Measurements from ENCODE around the gene IGSF8.

IGSF8 gene

DNA sequence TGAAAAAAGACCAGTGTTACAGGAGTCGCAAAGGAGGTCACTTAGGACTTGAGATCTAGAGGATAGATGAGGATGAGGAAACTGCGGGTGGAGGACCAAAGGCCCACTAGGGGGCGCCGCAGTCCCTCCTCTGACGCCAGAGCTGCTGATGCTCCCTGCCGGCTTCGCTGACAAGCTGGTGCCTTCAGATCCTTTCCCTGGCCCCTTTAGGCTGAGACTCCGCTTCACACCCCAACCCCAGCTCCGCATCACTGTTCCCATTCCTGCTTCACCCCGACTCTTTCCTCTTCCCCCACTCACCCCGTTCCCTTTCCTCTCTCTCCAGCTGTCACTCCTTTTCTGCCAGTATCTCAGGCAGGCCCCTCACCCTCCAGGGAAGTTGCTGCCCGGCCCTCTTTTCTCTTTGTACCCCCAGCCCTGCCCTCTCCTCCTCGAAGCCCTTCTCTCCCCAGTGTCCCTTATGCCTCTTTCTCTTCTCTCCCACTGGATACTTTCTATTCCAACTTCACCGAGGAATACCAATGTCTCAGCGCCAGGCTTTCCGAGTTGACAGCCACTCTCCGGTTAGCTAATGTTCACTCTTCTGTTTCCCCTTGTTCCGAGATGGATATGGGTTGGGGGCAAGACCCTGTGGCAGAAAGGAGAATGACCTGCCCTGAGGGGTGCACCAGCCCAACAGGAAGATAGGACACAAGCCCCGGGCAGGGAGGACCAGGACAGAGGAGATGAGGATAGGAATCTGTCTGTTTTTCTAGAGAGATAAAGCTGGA lies 12.5 kb downstream of the IGSF8 start:
- DNase-seq (ENCODE audit: low read depth) = no peak

DNA sequence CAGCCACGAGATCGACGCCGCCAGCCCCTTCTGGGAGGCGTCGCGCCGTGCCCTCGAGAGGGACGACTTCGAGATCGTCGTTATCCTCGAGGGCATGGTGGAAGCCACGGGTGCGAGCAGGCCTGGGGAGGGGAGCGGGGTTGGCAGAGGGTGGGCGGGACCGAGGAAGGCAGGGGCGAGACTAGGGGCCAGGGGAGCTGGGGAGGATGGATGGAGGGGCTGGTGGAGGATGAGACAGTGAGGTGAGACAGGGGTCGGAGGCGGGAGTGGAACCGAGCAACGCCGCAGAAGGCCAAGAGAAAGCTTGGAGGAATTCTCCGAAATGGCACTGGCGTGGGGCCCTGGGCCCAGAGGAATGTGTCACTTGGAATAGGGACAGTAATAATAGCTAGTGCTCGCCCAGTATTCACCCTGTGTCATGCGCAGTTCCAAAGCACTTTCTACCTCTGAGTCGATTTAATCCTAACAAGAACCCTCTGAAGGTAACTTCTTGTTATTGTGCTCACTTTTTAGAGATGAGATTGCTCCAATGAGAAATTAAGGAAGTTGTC lies 13.6 kb downstream of the IGSF8 start:
- DNase-seq (ENCODE audit: low read depth) = no peak

DNA sequence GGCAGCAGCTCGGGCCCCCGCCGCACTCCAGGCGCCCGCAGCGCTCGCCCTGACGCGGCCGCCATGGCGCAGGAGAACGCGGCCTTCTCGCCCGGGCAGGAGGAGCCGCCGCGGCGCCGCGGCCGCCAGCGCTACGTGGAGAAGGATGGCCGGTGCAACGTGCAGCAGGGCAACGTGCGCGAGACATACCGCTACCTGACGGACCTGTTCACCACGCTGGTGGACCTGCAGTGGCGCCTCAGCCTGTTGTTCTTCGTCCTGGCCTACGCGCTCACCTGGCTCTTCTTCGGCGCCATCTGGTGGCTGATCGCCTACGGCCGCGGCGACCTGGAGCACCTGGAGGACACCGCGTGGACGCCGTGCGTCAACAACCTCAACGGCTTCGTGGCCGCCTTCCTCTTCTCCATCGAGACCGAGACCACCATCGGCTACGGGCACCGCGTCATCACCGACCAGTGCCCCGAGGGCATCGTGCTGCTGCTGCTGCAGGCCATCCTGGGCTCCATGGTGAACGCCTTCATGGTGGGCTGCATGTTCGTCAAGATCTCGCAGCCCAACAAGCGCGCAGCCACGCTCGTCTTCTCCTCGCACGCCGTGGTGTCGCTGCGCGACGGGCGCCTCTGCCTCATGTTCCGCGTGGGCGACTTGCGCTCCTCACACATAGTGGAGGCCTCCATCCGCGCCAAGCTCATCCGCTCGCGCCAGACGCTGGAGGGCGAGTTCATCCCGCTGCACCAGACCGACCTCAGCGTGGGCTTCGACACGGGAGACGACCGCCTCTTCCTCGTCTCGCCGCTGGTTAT lies 14.2 kb downstream of the IGSF8 start:
- DNase-seq (ENCODE audit: low read depth) = no peak

DNA sequence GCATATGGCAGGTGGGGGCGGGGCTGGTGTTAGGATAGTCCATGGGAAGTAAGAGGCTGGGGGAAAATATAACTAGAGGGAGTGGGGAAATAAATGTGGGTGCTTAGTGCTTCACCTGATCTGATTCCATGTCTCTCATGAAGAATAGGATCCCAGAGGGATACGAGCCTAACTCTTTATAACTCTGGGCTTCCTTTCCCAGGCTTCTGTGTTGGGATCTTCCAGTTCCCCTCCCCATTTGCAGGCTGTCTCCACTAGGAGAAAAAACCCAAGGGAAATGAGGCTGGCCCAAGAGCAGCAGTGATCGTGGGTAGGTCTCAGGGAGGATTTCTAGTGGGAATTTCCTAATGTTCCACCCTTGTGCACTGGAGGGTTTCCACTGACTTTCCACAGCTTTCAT lies 15.5 kb downstream of the IGSF8 start:
- no peak for DNase-seq (ENCODE audit: low read depth)

DNA sequence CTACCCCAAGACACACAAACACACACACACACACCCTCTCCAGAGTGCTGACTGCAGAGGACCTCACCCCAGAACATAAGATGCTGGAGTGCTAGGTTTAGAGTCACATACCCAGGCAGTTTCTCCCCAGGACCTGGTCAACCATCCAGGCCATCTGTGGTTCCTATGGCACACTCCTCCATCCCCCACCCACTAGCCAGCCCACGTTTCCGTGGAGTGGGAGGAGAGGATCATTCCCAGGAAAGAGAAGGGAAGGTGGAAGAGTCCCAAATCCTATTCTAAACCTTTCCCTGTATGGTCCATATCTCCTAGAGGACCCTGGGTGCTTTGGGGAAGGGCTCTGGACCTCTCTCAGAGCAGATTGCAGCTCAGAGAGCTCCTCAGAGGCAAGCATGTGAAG lies 15.9 kb downstream of the IGSF8 start:
- DNase-seq (ENCODE audit: low read depth) = no peak

DNA sequence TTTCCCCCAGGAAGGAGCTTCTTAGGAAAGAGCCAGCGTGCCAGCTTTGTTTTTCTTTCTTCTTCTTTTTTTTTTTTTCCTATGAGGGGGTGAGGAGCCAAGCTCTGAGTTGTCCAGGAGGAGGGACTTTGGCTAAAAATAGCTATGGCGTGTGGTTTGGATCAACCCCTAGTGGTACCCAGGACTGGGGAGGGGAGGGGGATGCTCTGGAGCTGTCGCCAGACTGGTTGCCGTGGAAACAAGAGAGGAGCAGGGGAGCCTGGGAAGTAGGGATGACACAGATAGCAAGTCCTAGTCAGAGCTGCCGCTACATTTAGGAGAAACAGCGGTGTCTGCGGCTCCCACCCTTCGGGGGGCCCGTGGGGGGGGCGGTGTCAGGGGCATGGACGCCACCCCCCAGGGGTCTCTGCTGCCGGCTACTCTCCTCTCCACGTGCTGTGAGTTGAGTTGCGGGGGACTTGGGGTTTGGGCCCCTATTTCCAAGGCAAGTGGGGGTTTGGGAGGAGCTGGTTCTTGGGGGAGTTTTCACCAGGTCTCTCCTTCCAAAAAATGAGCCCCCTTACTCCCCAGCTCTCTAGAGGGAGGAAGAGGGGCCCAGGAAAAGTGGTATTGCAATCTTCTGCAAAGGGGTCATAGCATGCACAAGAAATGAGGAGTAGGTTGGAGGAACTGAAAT lies 17.0 kb downstream of the IGSF8 start, which contains the start of gene KCNJ9:
KCNJ9 (plus strand) TSS at position 278 of the 676 bp plus-strand sequence. CDS start 2,493 bp downstream, outside the sequence.
- DNase-seq (ENCODE audit: low read depth) = no peak

DNA sequence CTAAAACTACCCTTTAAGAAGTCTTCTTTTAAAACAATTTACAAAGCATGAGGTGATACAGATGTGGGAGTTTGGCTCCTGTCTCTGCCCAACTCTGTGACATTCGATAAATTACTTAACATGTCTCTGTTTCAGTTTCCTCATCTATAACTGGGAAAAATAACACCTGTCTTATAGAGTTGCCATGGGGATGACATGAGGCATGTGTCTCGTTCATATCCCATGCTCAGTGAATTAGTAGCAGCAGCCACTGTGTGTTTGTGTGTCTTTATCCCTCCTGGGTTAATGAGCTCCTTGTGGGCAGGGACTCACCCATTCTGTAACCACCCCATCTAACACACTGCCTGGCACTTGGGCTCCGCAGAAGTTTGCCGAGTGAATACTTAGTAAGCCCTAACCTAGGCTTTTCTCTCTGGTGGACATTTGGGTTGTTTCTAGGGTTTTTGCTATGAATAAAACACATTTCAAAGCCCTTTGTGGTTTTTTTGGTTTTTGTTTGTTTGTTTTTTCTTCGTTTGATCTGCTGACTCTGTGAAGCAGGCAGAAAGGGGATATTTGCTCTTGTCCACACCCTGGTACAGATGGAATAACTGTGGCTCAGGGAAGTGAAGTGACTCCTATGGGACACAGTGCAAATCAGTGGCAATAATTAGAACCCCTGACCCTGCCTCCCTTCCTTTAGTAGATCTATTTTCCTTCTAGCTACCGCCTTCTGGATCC lies 17.9 kb downstream of the IGSF8 start:
- no peak for DNase-seq (ENCODE audit: low read depth)

DNA sequence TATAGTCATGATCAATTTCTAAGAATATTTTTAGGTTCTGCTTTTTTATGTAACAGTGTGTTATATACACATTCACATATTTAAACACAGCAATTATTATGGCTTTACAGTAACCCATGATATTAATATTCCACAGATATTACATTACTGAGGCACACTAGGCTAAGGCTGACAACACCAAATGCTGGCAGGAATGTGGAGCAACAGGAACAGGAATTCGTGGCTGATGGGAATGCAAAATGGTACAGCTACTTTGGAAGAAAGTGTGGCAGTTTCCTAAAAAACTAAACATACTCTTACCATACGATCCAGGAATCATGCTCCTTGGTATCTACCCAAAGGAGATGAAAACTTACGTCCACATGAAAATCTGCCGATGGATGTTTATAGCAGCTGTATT lies 19.0 kb downstream of the IGSF8 start:
- DNase-seq (ENCODE audit: low read depth) = no peak

DNA sequence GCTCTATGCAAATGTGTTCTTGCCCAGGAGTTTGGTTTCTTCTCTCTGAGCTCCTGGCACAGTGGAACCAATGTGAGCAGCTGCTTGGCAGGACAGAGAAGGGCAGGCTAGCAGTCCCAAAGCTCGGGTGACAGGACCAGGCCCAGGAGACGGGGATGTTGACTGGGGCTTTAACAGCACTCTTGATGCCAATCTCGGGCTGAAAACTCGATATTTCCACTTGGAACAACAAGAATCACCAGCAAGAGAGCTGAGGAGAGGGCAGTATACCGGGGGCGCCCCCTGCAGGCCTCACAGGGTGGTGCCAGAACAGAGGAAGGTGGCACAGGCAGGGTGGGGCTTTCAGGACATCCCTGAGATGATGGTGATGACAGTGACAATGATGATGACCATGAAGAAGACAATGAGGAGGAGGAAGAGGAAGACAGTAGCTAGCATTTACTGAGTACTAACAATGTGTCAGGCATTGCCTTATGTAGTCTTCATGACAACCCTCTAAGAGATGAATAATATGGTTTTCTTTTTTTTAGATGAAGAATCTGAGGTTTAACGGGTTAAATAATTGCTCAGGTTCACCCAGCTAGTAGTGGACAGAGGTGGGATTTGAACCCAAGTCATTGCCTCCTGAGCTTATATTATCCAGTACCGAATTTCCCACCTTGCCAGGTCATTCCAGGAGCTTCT lies 19.8 kb downstream of the IGSF8 start:
- no peak for DNase-seq (ENCODE audit: low read depth)

DNA sequence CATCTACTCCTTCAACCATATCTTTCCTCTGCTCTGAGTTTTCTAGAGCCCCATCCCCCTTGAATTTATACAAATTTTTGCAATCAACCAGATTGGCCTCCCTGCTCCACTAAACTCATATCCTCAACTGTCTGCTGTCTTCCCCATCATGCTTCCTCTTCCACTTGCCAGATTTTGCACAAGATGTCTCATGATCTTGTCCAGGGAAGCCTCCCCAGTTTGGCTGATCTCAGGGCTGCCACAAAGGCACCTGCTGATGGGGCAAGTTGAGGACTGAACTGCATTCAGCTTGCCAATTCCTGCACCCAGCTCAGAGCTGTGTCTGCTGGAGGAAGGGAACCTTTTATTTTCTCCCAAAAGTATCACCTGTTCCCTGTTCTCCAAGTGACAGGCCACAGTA lies 20.9 kb downstream of the IGSF8 start:
- DNase-seq (ENCODE audit: low read depth) = no peak

DNA sequence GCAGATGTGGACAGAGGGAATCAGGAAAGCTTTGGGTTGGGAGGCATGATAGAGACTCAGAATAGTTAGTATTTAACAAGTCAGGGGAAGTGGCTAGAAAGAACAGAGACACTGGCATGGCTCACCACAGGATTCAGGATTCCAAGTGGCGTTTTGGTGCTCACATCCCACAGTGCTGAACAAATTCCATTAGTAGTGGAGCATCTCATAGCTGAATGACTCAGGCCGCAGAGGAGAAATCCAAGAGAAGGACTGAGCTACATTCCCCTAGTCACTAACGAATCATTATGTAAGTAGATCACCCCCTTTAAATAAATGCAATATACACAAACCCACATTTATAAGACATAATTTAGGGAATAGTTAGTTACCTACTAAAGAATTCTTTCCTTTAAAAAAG lies 22.1 kb downstream of the IGSF8 start:
- DNase-seq (ENCODE audit: low read depth) = no peak

DNA sequence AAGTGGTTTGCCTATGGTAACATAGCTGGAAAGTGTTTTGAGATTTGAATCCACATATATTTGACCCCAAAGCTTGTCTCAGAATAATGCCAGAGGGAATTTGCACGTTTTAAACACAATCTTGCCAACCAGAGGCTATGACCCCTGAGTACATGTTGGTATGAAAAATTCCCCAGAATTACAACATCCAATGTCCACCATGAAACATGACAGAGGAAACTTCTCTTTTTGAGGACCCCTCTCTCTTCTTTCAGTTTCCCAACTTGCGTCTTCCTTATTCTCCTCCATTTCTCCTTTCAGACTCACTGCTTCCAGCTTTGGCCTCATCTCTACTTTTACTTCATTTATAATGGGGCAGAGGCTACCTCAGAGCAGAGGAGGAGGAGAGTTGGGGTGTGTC lies 22.6 kb downstream of the IGSF8 start:
- no peak for DNase-seq (ENCODE audit: low read depth)

DNA sequence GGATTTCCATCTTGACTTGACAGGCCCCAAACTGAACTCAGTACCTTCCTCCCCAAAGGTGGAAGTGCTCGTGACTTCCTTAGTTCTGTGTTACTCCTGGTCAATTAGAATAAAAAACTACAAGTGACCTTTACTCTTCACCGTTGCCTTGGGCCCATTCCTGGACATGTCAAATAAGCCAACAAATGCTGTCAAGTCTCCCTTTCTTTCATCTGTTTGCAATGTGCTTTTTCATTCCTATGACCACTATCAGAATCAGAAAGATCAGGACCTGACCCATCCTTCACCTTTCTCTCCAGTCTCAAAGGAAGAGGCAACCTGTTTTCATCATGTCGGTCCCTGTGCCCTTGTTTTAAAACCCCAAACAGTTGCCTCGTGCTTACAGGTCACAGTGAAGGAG lies 23.6 kb downstream of the IGSF8 start:
- DNase-seq (ENCODE audit: low read depth) = no peak

DNA sequence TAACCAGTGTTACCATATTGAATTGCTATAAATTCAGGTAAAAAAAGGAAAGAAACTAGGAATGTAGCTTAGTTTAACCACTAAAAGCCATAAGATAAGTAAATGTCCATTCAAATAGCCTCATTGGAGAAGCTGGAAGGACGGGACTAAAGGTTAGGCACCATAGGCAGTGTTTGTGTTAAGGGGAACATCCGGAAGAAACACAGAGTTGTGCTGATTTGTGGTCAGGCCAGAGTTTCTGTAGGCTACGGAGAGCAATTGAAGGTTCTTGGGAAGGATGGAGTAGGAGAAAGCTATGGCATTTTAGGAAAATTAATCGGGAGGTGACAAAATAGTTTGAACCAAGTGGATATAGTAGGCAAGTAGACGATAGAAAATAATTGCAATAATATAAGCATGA lies 27.1 kb downstream of the IGSF8 start:
- DNase-seq (ENCODE audit: low read depth) = no peak

DNA sequence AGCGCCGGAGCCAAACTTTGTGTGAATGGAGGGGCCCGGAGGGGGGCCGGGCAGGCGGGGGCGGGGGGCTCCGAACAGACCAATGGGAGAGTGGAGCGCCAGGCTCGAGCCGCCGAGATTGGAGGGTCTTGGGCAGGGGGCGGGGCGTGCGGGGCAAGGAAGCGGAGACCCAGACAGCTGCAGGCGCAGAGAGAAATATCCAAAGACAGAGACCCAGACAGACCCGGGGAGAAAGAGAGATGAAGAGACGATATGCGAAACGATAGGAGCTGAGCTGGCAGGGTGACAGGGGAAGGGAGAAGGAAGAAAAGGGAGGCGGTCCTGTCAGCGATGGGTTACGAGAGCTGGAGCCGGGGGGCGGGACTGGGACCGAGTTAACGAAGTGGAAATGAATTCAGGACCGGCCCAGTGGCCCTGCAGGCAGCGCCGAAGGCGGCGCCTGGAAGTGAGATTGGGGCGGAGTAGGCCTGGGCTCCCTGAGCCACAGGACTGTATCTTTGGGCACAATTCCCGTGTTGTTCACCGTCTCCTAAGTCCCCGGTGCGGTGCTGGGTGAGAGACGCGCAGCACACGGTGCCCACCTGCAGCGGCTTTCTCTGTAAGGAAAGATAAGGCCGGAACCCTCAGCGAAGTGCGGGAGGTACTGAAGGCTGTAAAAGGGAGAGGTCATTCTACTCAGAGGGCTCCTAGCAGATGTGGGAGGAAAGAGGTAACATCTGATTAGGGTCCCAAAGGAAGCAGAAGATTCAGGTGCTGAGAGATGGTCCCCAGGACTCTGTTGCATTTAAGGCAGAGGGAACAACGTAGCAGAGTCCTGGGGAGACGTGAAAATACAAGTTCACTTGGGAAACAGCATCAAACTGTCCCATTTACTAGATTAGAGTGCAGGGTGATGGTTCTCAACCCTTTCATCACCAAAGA lies 27.9 kb downstream of the IGSF8 start:
- no peak for DNase-seq (ENCODE audit: low read depth)

DNA sequence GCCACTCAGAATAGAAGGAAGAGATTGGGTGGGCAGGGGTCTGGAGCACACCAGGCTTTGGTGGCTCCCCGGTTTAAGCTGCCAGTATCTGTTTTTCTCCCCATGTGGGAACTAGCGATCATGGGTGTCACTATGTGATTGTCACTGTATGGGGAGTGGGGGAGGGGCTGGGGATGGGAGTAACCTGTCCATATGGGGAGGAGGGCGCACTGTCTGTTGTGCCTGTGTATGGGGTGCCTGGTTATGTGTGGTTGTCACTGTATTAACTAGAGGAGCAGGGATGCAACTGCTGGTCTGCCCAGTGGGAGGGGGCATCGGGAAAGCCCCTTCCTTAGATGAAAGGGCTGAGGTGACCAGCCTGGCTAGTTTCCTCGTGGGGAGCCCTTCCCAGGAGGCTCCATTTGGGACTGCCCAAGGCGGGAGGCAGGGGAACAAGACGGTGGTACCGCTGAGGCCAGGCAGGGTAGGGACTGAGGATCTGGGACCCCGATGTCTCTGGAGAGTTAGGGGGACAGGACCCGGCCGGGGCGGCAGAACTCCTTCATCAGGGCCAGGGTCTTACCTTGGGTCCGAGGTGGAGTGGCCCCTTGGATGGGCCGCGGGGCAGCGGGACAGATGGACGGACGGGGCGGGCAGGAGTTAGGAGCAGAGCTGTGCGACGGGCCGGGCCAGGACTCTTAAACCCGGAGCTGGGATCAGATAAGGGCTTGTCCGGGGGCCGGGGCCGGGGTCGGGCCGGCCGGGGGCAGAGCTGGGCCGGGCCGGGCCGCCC lies 28.8 kb downstream of the IGSF8 start, which contains the start of gene KCNJ10:
KCNJ10 (minus strand) TSS at position 701 of the 772 bp plus-strand sequence. CDS start 27,628 bp downstream, outside the sequence.
- DNase-seq (ENCODE audit: low read depth) = no peak

DNA sequence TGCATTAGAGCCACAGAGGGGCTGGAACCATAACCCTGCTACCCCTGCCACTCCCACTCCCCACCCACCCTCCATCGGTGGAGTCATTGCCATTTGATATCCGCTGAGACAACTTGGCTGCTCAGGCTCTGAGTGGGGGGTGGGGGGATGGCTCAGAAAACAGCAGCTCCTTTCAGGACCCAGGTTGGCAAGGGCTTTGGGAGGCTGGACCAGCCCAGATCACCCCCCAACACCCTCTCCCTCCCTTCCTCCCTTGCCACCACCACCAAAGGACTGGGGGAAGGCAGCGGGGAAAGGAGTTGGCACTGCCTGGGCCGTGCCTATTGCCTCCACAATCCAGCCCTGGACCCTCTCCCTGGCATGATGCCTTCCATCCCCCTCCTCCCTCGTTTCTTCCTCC lies 30.2 kb downstream of the IGSF8 start:
- no peak for DNase-seq (ENCODE audit: low read depth)

DNA sequence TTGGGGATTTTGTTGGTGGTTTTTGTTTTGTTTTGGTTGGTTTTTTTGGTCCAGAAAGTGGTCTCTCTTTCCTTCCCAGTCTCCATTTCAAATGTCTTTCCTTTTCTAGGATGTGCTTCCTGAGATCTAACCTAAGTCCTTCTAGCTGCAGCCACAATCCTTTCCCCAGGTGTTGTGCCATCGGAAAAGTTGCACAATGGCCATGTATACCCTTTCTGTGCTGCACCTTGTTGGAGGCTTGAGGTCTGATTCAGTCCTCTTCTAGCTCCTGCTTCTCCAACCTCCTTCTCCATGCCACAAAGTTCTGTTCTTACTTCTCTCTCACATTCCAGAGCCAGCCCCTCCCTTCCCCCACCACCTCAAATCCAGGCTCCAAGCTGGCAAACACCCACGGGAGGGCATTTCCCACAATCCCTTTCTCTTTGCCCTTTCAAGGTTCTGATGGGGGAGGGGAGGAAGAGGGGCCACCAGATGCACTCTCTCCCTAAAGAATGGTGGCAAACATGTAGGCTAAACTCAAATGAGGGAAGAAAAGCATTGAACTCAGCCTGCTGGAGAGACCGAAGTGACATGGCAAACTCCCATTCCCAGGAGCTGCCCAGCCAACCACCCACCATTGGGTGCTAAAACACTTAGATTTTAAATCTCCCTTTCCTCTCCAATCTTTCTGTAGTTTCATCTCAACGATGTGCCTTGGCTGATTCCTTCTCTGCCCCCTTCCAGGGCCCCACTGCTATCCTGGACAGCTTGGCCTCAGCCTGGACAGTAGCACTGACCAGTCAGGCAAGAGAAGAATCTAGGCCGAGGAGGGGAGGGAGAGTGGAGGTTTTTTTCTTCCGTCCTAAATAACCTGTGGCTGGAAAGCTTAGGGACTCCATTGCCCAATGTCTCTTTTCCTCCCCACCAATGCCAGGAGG lies 31.3 kb downstream of the IGSF8 start:
- no peak for DNase-seq (ENCODE audit: low read depth)
